SIG-M5 treated with dmso at 0.1 percent for 504 hours (cell line): ENCODE data around the gene ZNF335.
"Not testable (repeated sequence)": the region's sequence is repeated elsewhere in the genome, so short reads cannot be mapped to it uniquely, and the experiment has no call there.

Experiments
- DNase-seq: peaks from one replicate; lab custom pipeline; 2025; ENCODE audit not compliant: unreplicated experiment; lab: John Stamatoyannopoulos, UW

ZNF335 gene

GRCh38 chr20:46001498-46001897 is 29.5 kb upstream of the ZNF335 start:
- no peak for DNase-seq

GRCh38 chr20:46000262-46000996 is 28.4 kb upstream of the ZNF335 start:
- no peak for DNase-seq

GRCh38 chr20:45999557-46000261 is 27.7 kb upstream of the ZNF335 start:
- no peak for DNase-seq

- peak; percentile 78 for DNase-seq
These were observed 26.8 kb upstream of the ZNF335 start for GRCh38 chr20:45998761-45999160.

- peak; percentile 88 for DNase-seq
These were observed 26.3 kb upstream of the ZNF335 start for GRCh38 chr20:45998337-45998736.

GRCh38 chr20:45997187-45997586 is 25.2 kb upstream of the ZNF335 start:
- DNase-seq = no peak

GRCh38 chr20:45995495-45996097 is 23.6 kb upstream of the ZNF335 start:
- peak; percentile 65 for DNase-seq

- no peak for DNase-seq
These were observed 22.9 kb upstream of the ZNF335 start for GRCh38 chr20:45994761-45995493.

- peak; percentile 93 for DNase-seq
These were observed 21.4 kb upstream of the ZNF335 start for GRCh38 chr20:45993197-45993951.

- no peak for DNase-seq
These were observed 19.6 kb upstream of the ZNF335 start for GRCh38 chr20:45991616-45992015.

- DNase-seq = not testable (repeated sequence)
These were observed 16.8 kb upstream of the ZNF335 start for GRCh38 chr20:45988830-45989229.

GRCh38 chr20:45987108-45987780 is 15.2 kb upstream of the ZNF335 start:
- peak; percentile 47 for DNase-seq

- no peak for DNase-seq
These were observed 13.6 kb upstream of the ZNF335 start for GRCh38 chr20:45985573-45985972.

- DNase-seq = no peak
These were observed 11.3 kb upstream of the ZNF335 start for GRCh38 chr20:45983279-45983743.

- DNase-seq = no peak
These were observed 9.3 kb upstream of the ZNF335 start for GRCh38 chr20:45981261-45981660.

GRCh38 chr20:45976086-45976485 is 4.1 kb upstream of the ZNF335 start:
- DNase-seq = no peak

GRCh38 chr20:45975686-45976085 is 3.7 kb upstream of the ZNF335 start:
- DNase-seq = no peak

GRCh38 chr20:45974896-45975565 is 3.0 kb upstream of the ZNF335 start:
- DNase-seq = no peak

GRCh38 chr20:45972500-45973183 is 639 bp upstream of the ZNF335 start:
- peak; percentile 94 for DNase-seq
